Erythroblast (primary cell): ENCODE measurements around the gene CASQ2.

Source experiments
- DNase-seq, 2 experiments: peaks; one replicate each; lab custom pipeline; 2025; lab: John Stamatoyannopoulos, UW
- GATA1 ChIP-seq: IDR thresholded peaks from 2 replicates; pipeline ENCODE4 v1.6.1; 2011; ENCODE audit warnings: low read depth, mild to moderate bottlenecking, control low read depth, low read length, moderate library complexity
- POLR2A ChIP-seq: IDR thresholded peaks from 2 replicates; pipeline ENCODE4 v1.6.1; 2011; ENCODE audit warnings: mild to moderate bottlenecking, low read length

The CASQ2 gene

DNA sequence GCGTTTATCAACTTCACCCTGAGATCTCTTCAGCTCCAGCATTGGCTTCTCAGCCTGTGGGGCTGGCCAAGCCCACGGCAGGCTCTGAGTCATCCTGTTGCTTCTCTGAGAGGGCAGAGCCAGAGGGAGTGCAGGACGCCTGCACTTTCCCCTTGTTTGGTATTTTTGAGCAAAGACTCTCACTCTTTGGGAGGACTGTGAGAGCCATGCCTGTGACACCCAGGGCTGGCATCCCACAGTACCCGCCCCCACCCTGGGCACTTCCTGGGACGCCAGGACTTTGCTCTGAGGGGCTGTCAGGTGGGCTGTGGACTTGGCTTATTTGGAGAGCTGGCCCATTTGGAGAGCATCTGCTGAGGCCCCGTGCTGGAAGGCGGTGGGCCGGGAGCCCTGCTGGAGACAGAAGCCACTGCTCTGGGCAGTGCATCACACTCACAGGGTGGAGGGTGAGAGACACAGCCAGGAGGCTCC, 89.3 kb downstream of the CASQ2 start:
- no peak for TF ChIP-seq GATA1
- no peak for TF ChIP-seq POLR2A
- peak in 1 of 2 experiments; percentile 15 for DNase-seq

DNA sequence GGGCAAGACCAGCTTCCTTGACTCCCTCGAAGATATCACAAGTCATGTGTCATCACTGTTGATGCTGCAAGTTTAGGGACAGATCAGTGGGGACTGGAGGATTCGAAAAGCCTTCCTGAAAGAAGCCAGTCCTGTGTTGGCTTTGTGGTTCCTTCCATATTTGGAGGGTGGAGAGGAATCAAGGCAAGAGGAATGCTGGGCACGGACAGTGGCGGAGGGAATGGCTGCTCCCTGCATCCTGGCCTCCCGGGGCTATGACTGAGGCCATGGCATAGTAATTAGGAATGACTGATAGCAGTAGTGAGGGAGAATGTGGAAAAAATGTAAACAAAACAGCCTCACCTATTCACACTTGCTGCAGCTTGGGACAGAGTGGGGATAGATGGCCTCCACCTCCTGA, 90.4 kb downstream of the CASQ2 start:
- TF ChIP-seq POLR2A (no peak), GATA1 (no peak)
- no peak for DNase-seq

DNA sequence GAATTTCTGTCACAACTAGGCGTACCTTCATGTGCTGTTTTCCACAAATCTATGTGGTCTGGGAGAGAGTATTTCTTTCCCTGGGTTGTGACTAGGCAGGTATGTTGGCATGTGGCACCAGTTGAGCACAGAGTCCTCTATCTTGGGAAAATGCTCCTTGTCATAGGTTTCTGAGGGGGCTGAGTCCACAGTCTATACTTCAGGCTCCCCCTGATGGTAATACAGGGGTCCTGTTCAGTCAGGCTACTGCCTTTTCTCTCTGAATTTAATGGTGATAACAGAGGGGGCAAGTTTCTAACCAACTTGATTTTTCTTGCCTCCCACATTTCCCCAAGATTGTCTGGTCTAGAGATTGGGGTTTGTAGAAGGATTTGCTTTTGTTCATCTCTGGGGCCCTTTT, 90.9 kb downstream of the CASQ2 start:
- TF ChIP-seq POLR2A (no peak), GATA1 (no peak)
- peak in 1 of 2 experiments; percentile 8 for DNase-seq

DNA sequence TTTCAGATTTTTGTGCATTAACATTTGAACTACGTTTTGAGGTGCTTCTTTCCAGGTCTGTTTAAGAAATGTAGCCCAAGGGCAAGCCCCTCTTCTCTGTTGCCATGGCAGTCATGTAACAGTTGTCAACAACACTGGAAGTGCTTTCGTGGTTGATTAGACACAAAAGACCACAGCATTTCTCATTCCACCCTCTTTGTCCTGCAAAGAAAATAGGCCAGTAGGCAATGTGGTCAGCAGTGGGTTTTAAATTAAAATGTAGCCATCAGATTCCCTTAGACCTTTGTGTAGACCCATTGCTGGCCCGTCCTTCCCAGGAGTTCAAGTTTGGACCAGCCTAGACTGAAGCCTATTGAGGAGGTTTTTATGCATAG, 91.3 kb downstream of the CASQ2 start:
- DNase-seq = no peak
- TF ChIP-seq POLR2A (no peak), GATA1 (no peak)

DNA sequence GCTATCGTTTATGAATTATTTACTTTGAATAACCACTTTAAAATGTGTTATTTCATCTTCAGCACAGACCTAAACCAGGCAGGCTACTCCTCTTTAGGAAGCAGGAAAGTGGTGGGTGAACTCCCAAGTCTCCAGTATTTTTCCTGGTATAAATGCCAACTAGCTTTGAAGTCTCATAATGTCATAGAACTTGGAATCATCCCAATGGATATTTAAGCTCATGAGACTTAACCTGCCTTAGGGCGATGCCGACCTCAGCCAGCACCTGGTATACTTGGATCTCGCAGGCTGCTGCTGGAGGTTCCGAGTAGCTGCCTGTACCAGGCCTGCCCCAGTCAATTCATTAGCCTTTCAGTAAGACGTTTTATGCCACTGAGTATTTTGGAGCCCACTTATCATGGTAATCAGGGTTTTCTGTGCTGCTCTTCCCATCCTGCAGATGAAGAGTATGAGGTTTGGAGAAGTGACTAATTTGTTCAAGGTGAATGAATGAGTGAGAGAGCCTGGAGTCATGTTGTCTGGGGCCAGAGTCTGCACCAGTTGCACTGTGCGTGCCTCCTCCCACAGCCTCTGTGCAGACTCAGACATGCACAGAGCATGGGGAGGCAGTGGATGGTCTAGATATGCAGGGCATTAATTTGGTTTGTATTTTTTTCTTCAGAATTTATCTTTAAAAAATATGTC, 91.9 kb downstream of the CASQ2 start:
- DNase-seq = no peak
- TF ChIP-seq POLR2A (no peak), GATA1 (no peak)

DNA sequence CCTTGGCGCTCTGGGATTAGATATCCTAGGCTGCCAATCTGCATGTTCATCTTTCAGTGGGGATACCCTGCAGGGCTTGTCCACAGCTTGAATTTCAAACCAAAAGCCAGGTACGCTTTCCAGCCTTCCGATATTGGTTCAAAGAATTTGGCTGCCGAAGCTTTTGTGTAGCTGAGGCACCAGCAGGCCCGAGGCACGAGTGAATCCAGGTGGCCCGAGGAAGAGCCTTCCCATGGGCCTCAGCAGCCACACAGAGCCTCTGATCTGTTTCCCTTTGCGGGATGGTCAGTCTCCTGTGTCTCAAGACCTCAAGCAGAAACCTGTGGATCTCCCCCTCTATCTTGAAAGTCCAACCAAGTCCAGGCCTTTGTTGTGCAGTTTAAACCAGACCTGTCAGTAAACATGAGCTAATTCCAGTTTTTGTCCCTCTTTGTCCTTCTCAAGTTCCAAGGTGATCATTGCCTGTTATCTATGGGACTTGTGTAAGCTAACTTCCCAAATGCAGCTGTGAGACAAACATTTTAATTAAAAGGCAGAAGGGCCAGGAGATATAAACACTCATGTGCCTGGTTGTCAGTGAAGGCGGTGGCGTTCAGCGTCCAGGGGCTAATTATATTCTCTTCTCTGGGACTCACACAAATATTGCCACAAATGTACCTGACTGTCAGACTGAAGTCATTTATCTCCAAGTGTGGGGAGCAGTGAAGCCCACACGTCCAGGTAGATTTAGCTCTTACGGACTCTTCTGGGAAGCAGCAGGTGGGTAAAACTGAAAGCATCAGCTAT, 96.1 kb downstream of the CASQ2 start:
- TF ChIP-seq GATA1 (no peak), POLR2A (no peak)

DNA sequence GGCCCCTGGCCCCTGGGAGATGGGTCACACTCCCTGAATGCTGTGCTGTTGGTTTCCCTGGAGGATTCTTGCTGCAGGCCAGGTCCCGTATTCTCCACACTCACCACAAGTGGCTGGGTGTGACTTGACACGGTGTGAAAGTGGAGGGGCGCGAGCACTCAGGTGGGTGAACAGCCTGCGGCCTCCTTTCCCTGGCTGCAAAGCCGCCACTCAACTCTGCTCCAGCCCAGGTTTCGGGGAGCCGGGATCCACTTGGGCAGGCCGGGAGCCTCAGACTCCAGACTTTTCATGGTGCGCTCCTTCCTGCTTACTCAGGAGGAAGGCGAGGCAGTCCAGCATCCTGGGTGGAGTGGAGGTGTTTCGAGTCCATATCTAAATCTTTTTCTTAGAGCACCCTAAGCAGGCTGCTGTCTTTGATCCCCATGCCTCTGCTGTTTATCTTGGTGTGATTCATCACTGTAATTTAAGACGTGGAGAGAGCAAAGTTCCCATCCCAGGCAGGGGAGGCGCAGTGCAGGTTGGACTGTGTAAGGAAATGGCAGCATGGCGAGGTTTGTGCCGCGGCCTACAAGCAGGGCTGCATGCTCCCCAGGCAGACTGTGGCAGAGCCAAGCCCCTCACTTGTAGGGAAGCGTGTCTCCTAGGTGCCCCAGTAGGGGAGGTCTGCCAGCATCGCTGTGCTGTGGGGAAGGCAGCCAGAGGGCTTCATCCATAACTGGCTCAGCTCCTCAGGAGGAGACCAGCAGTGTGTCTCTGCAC, 97.2 kb downstream of the CASQ2 start:
- TF ChIP-seq POLR2A = no peak
- no peak for TF ChIP-seq GATA1
- DNase-seq = no peak

More for the DNA sequence above, 96.1 kb downstream of the CASQ2 start:
- DNase-seq = no peak

DNA sequence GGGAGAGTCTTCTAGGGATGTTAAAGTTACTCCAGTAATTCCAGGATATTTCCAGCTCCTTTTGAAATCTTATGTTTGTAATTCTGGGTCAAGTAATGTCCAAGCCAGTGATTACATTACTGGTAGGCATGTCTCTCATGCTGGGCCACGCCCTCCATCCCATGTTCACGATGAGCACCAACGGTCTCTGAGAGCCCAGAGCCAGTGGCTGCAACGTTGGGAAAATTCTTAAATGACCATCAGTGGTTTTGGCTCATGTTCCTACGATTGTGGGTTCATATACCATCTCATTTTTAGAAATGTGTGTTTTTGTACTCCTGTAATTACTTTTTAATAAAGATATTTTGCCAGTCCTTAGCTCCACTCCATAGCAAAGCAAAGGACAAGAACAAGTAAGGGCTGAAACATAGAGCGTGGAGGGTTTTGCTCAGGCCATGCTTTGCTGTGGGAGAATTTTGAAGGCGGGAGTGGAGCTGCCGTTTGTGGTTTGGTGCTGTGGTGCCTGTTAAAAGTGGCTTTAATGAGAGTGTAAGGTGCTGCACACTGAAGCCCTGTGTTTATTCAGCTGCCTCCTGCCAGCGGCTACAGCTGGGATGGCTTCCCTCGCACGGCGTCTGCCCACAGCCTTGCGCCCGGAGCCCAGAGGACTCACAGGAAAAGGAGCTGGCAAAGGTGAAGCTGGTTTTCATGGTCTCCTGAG, 97.9 kb downstream of the CASQ2 start:
- TF ChIP-seq GATA1 (no peak), POLR2A (no peak)

DNA sequence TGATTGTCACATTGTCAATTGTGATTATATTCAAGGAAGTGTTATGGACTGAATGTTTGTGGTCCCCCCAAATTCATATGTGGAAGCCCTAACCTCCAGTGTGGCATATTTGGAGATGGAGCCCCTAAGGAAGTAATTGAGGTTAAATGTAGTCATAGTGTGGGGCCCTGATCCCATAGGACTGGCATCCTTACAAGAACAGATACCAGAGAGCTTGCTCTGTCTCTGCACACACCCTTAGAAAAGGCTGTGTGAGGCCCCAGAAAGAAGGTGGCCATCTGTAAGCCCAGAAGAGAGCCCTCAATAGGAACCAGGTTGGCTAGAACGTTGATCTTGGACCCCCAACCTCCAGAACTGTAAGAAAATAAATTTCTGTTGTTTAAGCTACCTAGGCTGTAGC, 98.6 kb downstream of the CASQ2 start:
- DNase-seq = no peak

More for the DNA sequence above, 97.9 kb downstream of the CASQ2 start:
- DNase-seq = no peak

DNA sequence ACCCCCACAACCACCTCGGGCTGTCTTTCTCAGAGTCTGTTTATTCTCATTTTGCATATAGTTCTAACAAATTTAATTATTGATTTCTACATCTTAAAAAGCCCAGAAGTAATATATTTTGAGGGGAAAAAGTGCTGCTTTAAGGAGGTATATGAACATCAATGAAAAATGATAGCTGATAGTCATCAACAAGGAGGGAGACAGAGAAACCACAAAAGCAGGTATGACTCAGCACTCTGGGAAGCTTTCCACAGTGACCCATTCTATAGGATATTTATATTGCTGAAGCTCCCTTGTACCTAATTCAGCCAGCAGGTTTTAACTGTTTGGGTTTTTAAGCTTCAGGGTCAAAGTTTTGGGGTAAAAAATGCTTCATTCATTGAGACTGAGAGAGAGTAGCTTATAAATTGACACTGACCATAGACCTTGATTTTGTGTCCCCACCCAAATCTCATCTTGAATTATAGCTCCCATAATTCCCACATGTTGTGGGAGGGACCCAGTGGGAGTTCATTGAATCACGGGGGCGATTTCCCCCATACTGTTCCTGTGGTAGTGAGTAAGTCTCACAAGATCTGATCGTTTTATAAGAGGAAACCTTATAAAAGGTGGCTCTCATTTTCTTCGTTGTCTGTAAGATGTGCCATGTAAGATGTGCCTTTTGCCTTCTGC, 99.4 kb downstream of the CASQ2 start:
- TF ChIP-seq POLR2A (no peak), GATA1 (no peak)
- DNase-seq = peak; percentile 7 to 11

More for the DNA sequence above, 98.6 kb downstream of the CASQ2 start:
- TF ChIP-seq GATA1 (no peak), POLR2A (no peak)

DNA sequence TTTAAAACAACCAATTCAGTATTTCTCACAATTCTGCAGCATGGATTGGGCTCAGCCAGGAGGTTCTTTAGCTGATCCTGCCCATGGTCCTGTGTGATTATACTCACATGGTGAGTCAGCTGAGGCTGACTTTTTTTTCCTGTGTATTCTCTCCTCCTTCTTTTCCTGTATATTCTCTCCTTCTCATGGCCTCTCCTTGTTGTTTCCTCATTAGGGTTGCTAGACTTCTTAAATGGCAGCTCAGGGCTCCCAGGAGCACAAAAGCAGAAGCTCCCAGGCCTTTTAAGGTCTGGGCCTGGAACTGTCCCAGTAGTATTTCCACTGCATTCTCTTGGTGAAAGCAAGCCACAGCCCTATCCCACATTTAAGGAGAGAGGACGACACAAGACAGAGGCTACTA, 99.9 kb downstream of the CASQ2 start:
- DNase-seq = no peak
- no peak for TF ChIP-seq POLR2A
- TF ChIP-seq GATA1 = no peak

DNA sequence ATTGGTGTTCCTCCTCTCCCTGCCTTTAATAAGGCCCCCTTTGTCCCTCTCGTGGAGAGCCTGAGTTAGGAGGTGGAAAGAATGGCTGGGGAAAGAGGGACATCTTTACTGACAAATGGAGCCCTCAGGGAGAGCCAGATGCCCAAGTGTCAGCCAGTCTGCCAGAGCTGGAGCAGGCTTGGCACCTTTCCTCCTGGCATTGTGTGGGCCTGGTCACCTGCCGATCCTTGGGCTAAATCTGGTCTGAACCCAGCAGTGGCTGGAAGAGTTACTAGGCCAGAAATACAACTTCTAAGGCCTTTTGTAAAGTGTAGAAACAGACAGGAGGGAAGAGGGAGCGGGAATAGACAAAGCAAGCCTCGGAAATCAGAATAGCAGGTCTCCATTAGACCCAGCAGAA, 101.8 kb downstream of the CASQ2 start:
- no peak for TF ChIP-seq POLR2A
- TF ChIP-seq GATA1 = no peak
- DNase-seq = no peak

DNA sequence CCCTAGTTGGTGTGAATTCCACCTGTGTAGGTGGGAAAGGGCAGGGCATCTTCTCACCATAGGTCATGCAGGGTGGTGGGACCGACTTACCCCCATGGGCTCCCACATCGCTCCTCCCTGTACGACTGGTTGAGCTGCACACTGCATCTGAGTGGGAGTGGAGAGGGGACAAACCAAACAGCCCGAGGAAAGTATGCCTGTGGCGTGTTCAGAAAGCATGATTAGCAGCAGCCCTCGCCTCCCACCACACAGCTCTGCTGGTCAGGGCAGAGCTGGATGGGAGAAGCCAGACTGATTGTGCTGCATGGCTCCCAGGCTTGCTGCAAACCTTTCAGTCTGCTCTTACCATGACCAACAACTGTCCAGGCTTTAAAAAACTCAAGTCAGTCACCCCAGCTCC, 102.3 kb downstream of the CASQ2 start:
- DNase-seq = no peak
- TF ChIP-seq POLR2A (no peak), GATA1 (no peak)

DNA sequence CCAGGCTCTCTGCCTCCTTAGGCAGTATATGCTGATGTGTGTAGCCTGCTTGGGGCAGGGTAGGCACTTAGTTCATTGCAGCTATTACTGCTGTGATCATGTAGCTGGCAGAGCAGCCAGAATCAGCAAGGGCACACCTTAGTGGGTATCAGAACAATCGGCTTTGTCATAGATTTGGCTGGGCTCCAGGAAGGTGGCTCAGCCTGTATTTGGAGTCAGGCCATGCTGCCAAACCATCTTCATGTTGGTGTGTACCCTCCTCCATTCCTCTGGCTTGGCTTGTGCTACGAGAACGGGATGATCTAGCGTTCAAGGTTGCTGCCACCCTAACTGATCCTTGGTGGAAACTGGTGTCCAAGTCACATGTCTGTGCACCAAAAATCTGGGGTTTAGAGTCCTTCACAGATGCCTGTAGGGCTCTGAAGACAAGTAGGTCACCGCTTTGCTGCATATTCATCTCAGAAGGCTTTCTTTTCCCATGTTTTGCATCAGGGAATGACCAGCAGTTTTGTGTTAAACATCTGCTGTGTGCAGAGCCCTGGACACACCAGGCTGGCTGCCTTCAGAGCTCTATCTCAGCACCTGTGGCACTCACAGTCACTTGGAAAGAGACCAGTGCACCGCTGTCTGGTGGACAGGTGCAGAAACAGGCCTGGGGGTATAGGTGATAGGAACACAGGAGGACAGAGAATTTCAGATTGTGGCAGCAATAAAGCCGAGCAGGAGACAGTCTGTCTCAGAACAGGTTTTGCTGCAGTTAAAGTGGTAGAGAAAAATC, 103.0 kb downstream of the CASQ2 start:
- TF ChIP-seq POLR2A (no peak), GATA1 (no peak)
- DNase-seq = no peak
